ENCODE data around the gene PRLH.

The PRLH gene

DNA sequence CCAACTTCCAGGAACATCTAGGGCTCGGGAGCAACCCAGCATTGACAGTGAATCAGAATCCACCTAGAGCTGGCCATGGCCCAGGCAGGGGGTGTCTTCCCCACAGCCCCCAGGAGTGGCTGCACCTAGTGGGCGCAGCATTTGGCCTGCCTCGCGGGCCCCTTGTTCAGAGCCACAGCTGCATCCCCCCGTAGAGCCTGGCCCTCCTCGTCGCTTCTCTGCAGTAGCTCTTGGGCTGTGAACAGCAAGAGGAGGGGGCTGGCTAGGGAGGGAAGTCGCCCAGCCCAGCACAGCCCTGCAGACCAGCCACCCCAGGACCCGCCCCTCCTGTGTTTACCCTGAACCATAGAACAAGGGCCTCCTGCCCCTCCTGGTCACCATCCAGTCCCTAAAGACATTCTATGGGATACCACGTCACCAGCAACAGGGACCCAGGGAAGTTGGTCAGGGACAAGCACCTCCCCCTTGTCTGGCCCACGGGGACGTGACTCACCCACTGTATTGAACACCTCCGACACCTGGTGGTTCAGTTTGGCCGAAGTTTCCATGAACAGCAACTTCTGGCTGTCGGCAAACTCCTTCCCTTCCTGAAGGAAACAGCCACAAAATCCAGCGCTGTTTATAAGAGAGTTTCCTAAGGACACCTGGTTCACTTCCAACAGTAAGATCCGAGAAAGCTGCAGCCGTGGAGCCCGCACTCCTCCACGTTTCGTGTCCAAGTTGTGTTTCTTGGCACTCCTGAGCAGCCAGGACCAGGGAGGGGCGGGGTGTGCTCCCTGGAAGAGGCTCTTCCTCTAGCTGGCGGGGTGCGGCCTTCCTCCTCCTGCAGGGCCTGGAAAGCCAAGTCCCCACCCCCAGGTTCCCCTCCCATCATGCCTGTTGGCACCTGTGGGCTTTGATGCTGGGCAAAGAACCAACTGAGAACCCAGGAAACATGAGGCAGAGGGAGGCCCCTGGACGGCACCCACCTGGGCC is 8.8 kb downstream of the PRLH start:
- DNase-seq (ENCODE audit: insufficient read length, low spot score) (no peak), FAIRE-seq (no peak)
- TF ChIP-seq POLR2A (IDR thresholded peaks at IDR 0.05; ENCODE audit: low read depth, low read length), result no peak

DNA sequence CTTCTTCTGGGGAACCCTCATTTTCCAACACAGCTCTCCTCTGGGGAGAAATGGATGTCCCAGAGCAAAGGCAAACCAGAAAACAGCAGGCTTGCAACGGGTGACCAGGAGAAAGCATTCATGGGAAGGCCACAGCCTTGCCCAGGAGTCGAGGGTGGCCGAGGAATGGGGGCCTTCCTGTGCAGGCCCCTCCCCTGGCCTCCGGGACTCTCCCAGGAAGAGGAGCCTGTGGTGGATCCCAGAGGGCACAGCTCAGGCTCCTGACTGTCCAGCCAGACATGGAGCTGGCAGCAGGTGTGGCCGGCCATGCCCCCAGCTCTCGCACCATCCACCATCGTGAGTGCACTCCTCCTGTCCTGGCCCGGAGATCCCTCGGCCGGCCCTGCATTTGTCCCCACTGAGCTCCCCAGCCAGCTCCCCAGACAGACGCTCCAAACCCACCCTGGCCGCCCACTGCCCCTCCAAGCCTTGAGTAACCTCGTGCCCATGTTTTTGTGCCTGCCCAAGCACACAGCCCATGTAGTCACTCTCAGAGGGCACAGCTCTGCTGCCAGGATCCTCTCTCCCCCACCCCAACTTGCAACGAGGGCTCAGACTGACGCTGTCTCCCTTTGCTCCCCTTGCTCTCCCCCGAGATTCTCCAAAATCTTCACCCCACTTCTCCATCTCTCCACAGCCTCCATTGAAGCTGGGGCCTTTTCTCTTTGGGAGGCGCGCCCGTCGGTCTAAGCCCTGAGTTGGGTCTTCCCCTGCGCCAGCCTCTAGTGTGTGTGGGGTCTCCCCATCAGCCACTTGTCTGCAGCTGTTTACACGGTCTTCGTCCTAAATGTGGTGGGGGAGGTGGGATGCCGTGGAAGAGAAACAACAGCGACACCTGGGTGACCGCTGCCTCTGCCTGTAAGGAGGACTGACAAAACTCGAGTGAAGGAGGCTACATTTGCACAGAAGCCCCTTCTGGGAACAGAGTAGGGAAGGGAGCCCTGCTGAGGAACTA is 9.8 kb downstream of the PRLH start:
- no peak for TF ChIP-seq POLR2A (IDR thresholded peaks at IDR 0.05; ENCODE audit: low read depth, low read length)
- DNase-seq (ENCODE audit: insufficient read length, low spot score), result no peak
- no peak for FAIRE-seq

DNA sequence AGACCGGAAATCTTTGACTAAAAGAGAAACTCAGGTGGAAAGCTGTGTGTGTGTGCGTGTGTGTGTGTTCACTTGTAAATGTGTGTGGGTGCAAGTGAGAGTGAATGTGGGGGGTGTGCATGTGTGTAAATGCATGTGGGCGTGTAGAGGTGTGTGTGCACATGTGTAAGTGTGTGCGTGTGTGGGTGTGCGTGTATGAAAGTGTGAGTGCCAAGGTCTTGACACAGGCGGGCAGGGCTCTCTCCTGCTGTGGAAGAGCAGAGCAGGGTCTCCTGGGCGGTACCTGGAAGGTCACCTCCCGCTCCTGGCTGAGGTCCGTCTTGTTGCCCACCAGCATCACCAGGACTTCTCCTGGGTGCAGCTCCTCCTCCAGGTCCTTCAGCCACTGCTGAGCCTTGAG is 10.6 kb downstream of the PRLH start:
- DNase-seq (ENCODE audit: insufficient read length, low spot score), result no peak
- no peak for TF ChIP-seq POLR2A (IDR thresholded peaks at IDR 0.05; ENCODE audit: low read depth, low read length)
- no peak for FAIRE-seq

DNA sequence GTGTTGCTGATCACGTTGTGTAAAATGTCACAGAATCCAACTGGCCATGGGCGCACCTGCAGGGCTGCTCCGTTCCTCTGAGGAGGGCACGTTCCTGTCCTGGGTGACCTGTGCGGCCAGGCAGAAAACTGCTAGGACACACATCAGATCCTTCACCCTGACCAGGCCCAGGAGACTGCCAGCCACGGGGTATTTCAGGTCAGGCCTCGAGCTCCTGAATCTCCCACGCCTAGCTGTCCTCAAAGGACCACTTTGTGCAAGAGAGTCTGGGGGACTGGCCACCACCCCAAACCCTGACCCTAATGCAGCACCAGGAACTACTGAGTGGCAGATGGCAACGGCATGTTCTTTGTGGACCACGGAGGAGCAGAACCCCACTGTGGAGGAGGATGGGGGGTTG is 11.1 kb downstream of the PRLH start:
- no peak for TF ChIP-seq POLR2A (IDR thresholded peaks at IDR 0.05; ENCODE audit: low read depth, low read length)
- DNase-seq (ENCODE audit: insufficient read length, low spot score) (no peak), FAIRE-seq (no peak)

DNA sequence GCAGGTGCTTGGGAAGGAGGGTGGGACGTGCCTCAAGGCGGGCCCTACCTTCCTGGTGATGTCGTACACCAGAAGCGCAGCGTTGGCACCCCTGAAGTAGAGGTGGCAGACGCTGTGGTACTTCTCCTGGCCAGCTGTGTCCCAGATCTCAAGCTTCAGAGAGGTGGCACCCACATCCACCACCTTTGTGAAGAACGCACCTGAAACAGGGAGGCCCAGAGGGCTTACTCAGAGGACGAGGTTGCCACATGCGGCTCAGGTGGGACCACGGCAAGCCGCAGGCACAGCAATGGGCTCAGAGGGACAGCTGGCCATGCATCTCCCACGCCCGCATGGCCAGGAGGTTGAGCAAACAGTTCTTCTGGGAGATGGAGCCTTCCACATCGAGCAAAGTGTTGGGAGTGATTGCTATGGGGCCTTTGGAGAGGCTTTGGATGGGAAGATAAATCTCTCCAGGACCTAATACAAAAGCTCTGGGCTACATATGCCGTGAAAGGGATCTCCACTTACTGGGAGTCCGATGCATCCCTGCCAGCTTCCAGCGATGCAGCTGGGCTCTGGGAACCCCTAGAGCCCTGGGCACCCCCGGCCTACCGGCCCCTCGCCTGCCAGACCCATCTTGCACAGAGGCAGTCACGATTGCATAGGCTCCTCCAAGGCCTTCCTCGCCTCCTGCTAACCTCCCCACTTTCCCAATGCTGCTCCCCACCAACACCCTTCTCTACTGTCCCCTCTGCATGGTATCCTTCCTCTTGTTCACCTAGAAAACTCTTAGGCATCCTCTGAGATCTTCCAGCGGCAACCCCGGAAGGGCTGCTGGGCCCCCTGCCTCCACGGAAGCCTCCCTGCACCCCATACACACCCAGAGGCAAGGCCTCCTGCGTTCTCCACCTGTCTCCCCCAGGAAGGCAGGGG is 11.8 kb downstream of the PRLH start:
- no peak for TF ChIP-seq POLR2A (IDR thresholded peaks at IDR 0.05; ENCODE audit: low read depth, low read length)
- DNase-seq (ENCODE audit: insufficient read length, low spot score) (no peak), FAIRE-seq (no peak)

DNA sequence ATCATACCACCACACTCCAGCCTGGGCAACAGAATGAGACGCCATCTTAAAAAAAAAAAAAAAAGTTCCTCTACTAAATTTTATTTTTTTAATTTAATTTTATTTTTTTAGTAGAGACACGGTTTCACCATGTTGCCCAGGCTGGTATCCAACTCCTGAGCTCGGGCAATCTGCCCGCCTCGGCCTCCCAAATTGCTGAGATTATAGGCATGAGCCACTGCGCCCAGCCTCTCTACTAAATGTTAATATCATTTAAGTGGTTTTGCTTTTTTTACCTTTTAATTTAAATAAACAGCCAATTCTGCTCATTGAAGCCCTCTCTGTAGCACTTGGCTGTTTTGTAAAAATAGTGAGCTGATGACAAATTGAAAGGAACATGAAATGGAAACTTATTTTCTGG is 15.0 kb downstream of the PRLH start:
- DNase-seq (ENCODE audit: insufficient read length, low spot score) (no peak), FAIRE-seq (no peak)
- TF ChIP-seq POLR2A (IDR thresholded peaks at IDR 0.05; ENCODE audit: low read depth, low read length), result no peak

DNA sequence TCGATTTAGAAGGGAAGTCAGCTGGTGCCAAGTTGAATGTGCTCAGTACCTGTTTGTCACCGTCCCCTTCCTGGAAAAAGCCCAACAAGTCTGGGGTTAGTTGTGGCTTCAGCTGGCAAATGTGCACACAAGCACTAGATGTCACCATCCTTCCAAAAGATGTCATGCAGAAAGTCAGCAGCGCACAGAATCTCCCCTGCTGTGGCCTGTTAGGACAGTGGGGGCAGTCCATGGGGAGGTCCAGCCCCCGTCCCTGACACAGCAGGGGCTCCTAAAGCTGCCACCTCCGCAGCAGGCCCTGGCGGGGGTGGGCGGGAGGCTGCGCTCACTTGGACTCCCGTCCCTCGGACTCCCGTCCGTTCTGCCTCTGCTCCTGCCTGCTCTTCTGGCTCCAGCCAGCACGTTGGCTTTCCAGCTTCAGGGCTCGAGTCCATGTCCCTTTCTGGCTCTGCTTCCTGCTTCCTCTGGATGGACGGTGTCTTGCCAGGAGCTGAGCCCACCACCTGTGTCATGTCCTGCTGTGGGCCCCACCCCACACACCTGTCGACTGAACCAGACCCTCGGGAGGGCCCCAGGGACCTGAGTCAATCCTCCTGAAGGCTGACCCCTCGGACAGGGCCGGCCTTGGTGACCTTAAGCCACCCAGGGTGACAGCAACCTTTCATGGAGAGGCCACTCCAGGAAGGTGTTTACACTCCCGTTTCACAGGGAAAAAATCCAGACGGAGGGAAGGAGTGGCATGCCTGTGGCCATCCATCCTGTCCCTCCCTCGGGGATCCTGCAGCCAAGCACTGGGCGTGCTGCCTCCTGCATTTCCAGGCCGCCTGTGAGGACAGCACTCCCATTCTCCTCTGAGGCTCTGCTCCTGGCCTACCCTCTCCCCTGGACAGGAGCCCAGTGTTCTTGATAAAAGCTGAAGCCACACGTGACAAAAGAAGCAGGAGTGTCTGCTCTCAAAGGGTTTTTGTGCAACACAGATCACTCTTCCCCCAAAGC is 15.7 kb downstream of the PRLH start:
- no peak for DNase-seq (ENCODE audit: insufficient read length, low spot score)
- TF ChIP-seq POLR2A (IDR thresholded peaks at IDR 0.05; ENCODE audit: low read depth, low read length), result no peak
- no peak for FAIRE-seq

DNA sequence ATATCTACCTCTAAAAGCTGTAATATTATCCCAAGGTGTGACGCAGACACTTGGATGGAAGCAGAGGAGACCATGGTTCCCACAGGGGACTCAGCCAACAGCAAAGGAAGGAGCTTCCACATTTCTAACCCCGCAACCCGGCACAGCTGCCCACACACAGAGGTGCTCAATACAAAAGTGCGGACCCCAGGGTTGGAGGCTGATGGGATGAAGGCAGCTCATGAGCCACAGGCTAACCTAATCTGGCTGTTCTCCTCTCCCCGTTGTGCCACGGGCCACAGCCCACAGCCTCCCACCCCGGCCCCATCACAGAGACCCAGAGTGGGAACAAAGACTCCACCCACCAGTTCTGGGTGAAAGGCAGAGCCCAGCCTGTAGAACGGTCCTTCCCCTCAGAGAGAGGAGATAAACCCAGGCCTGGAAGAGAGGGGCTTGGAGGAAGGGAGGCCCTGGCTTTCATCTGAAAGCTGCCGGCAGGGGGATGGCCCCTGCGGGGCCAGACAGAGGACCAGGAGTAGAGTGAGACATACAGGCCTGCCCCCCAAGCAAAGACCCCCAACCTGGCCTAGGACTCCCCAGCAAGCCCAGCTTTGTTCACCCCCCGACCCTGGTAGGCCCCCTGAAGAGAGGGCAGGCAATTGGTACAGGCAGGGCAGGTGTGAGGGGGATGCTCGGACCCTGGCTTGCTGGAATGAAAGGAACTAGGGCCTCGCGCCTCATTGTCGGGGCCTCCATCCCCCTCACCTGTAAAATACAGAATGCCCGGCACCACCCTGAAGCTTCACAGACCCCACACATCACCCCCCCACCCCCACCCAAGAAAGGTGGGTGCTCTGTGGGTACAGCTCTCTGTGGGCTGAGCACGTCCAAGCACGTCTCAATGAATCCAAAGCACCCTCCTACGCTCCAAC is 17.3 kb downstream of the PRLH start:
- DNase-seq (ENCODE audit: insufficient read length, low spot score) (no peak), FAIRE-seq (no peak)
- TF ChIP-seq POLR2A (IDR thresholded peaks at IDR 0.05; ENCODE audit: low read depth, low read length), result no peak

DNA sequence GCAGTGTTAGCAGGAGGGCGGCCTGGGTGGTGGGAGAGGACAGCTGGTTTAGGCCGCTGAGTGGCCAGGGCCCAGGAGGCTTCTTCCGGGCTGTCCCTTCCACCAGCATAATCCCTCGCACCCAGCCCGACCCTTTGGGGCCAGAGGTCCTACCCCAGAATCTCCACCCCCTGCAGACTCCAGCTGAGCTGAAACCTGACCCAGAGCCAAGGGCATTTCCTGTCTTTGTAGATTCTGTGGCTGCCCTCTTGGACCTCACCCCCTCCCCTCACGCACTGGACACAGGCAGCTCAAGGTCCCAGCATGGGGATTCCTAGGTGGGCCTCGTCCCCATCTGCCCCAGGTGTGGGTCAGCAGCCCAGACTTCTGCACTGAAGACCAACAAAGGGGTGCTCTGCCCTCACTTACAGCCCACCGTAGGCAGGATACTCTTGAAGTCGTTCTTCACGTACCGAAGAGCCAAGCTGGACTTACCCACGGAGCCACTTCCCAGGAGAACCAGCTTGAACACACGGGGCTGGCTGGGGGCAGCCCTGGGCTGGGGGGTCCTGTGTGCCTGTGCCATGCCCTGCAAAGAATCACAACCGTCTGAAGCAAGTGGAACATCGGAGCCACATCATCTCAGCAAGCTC is 19.3 kb downstream of the PRLH start:
- TF ChIP-seq POLR2A (IDR thresholded peaks at IDR 0.05; ENCODE audit: low read depth, low read length), result no peak
- FAIRE-seq (no peak), DNase-seq (ENCODE audit: insufficient read length, low spot score) (no peak)

DNA sequence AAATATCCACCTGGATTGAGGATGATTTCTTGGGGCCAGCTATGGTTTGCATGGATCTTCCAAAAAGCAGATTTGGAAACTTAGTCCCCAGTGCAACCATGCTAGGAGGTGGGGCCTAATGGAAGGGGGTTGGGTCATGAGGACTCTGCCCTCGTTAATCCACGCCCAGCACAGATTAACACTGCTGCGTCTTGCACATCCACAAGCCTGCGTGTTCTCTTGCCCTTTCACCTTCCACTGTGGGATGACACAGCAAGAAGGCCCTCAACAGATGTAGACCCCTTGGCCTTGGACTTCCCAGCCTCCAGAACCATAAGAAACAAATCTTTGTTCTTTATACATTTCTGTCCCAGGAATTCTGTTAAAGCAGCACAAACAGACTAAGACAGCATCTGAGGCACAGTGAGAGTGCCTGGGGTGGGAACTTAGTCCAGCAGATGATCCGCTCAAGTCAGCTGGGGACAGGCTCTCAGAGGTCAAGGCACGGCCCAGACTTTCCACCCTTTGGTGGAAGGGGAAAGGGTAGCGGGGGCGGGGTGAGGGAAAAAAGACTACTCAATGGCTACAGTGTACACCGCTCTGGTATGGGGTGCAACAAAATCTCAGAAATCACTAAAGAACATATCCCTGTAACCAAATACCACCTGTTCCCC is 21.8 kb downstream of the PRLH start:
- TF ChIP-seq POLR2A (IDR thresholded peaks at IDR 0.05; ENCODE audit: low read depth, low read length), result no peak
- DNase-seq (ENCODE audit: insufficient read length, low spot score) (no peak), FAIRE-seq (no peak)
